ENCODE measurements around the gene UBL4A. TPM values are rescaled to one million over a fixed set of nuclear protein-coding genes. Genes with fewer than 3 reads are reported as not detected.

UBL4A gene
- total RNA-seq, 2 donors from 2014 or later = 29.1 to 35.9 TPM

DNA sequence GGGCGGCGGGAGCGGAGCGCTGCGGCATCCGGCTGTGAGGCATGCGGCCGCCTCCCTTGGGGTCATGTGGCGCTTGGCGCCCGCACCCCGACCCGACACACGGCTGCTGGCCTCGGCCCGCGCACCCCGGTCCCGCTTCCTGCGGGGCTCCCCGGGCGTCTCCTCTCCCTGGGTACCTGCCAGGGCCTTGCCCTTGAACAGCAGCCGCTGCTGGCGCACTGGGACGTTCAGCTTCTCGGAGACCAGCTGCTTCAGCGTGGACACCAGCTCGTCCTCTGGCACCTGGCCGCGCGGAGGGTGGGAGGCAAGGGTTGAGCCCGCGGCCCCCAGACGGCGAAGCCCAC lies 391 bp downstream of the UBL4A start:
- peak overlapping the region; percentile 72 for H3K4me3 ChIP-seq (ENCODE audit: low read length)
- peak; percentile 54 for DNase-seq
- no peak overlapping the region for H3K27ac Mint-ChIP-seq
- TF ChIP-seq CTCF (conservative IDR thresholded peaks at IDR 0.05) = no peak
- H3K9me3 ChIP-seq (ENCODE audit: control insufficient read depth, low read length) = no peaks in the 10 kb centered on the region
- H3K27me3 Mint-ChIP-seq (ENCODE audit: insufficient read depth) = no peaks in the 10 kb centered on the region
- no peak overlapping the region for H3K9ac ChIP-seq (ENCODE audit: extremely low read depth, low read length, poor library complexity, severe bottlenecking)
- H3K9me3 Mint-ChIP-seq = peaks cover 75% of the 10 kb centered on the region
- no peaks in the 10 kb centered on the region for H3K27me3 ChIP-seq (ENCODE audit: control insufficient read depth, insufficient read depth, low read length, poor library complexity, severe bottlenecking)
- peaks cover 4% of the 10 kb centered on the region for H3K36me3 ChIP-seq (ENCODE audit: control insufficient read depth, insufficient read depth, low read length)
- no peaks in the 10 kb centered on the region for H3K4me1 Mint-ChIP-seq
- H3K4me3 Mint-ChIP-seq = peak overlapping the region; percentile 61
- no peak overlapping the region for H3K27ac ChIP-seq (ENCODE audit: low read depth, low read length)
- H3K36me3 Mint-ChIP-seq (ENCODE audit: low read depth) = peaks cover 6% of the 10 kb centered on the region
- 4% methylated on average over 35 of the region's 35 CpGs; no CpG with 5 or more reads in 1 of the 2 experiments for WGBS, 2 experiments (ENCODE audit: insufficient coverage in 1 of 2, insufficient read length in 1 of 2)
- H3K4me1 ChIP-seq (ENCODE audit: control insufficient read depth, insufficient read depth, low read length) = no peaks in the 10 kb centered on the region

DNA sequence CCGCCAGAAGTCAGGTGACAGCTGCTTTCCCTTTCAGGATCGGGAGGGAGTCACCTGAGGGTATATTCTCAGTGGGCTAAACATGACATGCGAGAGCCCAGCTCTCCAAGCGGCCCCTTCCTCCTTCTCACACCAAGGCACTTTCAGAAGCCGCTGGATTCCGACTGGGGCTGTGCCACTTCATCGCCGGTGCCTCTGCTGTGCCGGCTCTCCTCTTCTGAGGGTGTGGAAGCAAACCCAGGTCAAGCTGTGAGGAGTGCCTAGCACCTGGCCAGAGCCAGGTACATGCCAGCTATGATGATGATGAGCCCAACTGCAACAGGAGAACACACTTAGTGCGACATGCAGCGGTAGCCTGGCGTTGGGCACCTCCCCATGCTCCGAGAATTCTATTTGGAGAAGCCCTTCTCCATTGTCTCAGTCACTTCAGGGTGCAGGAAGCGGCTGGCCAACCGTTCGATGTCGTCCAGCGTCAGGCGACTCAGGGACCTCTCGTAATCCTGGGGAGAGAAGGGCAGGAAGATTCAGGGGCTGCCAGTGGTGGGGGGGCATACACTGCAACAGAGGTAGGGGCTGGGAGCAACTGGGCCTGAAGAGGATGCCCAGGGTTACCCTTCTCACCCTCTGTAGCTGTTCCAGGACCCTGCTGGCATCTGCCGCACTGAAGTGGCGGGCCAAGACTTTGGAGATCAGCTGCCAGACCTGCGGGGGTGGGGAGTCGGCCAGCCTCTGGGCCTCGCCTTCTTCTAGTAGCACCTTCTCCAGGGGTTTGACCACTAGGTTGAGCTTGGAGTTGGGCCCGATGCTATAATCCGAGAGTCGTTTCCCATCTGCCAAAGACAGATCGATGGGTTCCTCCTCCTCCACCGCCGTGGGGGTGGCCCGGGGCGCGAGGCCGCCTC lies 1.0 kb downstream of the UBL4A start:
- Mint-ChIP-seq H3K4me3 (peak overlapping the region; percentile 61), H3K36me3 (ENCODE audit: low read depth) (peaks cover 6% of the 10 kb centered on the region), H3K4me1 (no peaks in the 10 kb centered on the region), H3K9me3 (peaks cover 74% of the 10 kb centered on the region), H3K27me3 (ENCODE audit: insufficient read depth) (no peaks in the 10 kb centered on the region), H3K27ac (no peak overlapping the region)
- 62% methylated on average over 34 of the region's 35 CpGs; no CpG with 5 or more reads in 1 of the 2 experiments for WGBS, 2 experiments (ENCODE audit: insufficient coverage in 1 of 2, insufficient read length in 1 of 2)
- TF ChIP-seq CTCF (conservative IDR thresholded peaks at IDR 0.05) = no peak
- Histone ChIP-seq H3K9ac (ENCODE audit: extremely low read depth, low read length, poor library complexity, severe bottlenecking) (no peak overlapping the region), H3K4me1 (ENCODE audit: control insufficient read depth, insufficient read depth, low read length) (no peaks in the 10 kb centered on the region), H3K36me3 (ENCODE audit: control insufficient read depth, insufficient read depth, low read length) (peaks cover 4% of the 10 kb centered on the region), H3K4me3 (ENCODE audit: low read length) (peak overlapping the region; percentile 72), H3K27ac (ENCODE audit: low read depth, low read length) (no peak overlapping the region), H3K27me3 (ENCODE audit: control insufficient read depth, insufficient read depth, low read length, poor library complexity, severe bottlenecking) (no peaks in the 10 kb centered on the region), H3K9me3 (ENCODE audit: control insufficient read depth, low read length) (no peaks in the 10 kb centered on the region)
- DNase-seq = peak; percentile 54

- Histone ChIP-seq H3K36me3 (ENCODE audit: control insufficient read depth, insufficient read depth, low read length) (peaks cover 4% of the 10 kb centered on the region), H3K4me3 (ENCODE audit: low read length) (no peak overlapping the region), H3K27me3 (ENCODE audit: control insufficient read depth, insufficient read depth, low read length, poor library complexity, severe bottlenecking) (no peaks in the 10 kb centered on the region), H3K9ac (ENCODE audit: extremely low read depth, low read length, poor library complexity, severe bottlenecking) (no peak overlapping the region), H3K4me1 (ENCODE audit: control insufficient read depth, insufficient read depth, low read length) (no peaks in the 10 kb centered on the region), H3K9me3 (ENCODE audit: control insufficient read depth, low read length) (no peaks in the 10 kb centered on the region), H3K27ac (ENCODE audit: low read depth, low read length) (no peak overlapping the region)
- no peaks in the 10 kb centered on the region for H3K4me1 Mint-ChIP-seq
- TF ChIP-seq CTCF (conservative IDR thresholded peaks at IDR 0.05) = no peak
- H3K4me3 Mint-ChIP-seq = no peak overlapping the region
- H3K27ac Mint-ChIP-seq = no peak overlapping the region
- no peak for DNase-seq
- H3K36me3 Mint-ChIP-seq (ENCODE audit: low read depth) = peaks cover 6% of the 10 kb centered on the region
- no peaks in the 10 kb centered on the region for H3K27me3 Mint-ChIP-seq (ENCODE audit: insufficient read depth)
- 92 to 95% methylated on average over 4 to 16 of the region's 16 CpGs for WGBS, 2 experiments (ENCODE audit: insufficient coverage in 1 of 2, insufficient read length in 1 of 2)
- H3K9me3 Mint-ChIP-seq = peaks cover 75% of the 10 kb centered on the region
Measured at GRCh38 chrX:154484255-154485149, 1.9 kb downstream of the UBL4A start.
